PC-9 (cell line): Measurements from ENCODE around the gene COPRS. TPM values are rescaled to one million over a fixed set of nuclear protein-coding genes. Genes with fewer than 3 reads are reported as not detected.

ENCODE experiments used
- BruUV-seq: library from RNA; stranded (reverse); fragments of 400-500 nt; replicated peaks from 2 replicates; lab custom pipeline; 2021; lab: Mats Ljungman, UMichigan
- CTCF ChIA-PET: fragments of 300-600 bp; sonication (Branson Sonifier 250); formaldehyde crosslinking; loops from one replicate; lab custom pipeline; 2022; ENCODE audit warnings: antibody characterized with exemption; lab: Charles Lee
- POLR2A ChIA-PET: fragments of 300-600 bp; sonication (Branson Sonifier 250); formaldehyde crosslinking; loops from one replicate; lab custom pipeline; 2022; ENCODE audit warnings: antibody characterized with exemption; ENCODE audit not compliant: unreplicated experiment; lab: Charles Lee
- DNase-seq, 2 experiments: peaks; one replicate each; pipeline versions ENCODE4 v3.0.0 to v3.0.0-alpha.2; 2015 to 2022; ENCODE audit warnings: mixed read lengths in 1 of 2
- H2AFZ ChIP-seq: fragments of 200-600 bp; sonication (generic); 2 replicates; pipeline ENCODE4 v1.8.1; 2017; ENCODE audit warnings: antibody characterized with exemption
- H3F3A ChIP-seq: fragments of 200-600 bp; sonication (generic); 2 replicates; pipeline ENCODE4 v1.8.1; 2017; ENCODE audit warnings: antibody characterized with exemption, mild to moderate bottlenecking, low read depth; ENCODE audit not compliant: insufficient read depth
- H3K27ac ChIP-seq: fragments of 200-600 bp; sonication (generic); 2 replicates; pipeline ENCODE4 v1.6.1; 2016; ENCODE audit warnings: mixed run types
- H3K27me3 ChIP-seq: fragments of 200-600 bp; sonication (generic); 2 replicates; pipeline ENCODE4 v1.6.1; 2016; ENCODE audit warnings: low read depth, mixed run types; ENCODE audit not compliant: insufficient read depth
- H3K36me3 ChIP-seq: fragments of 200-600 bp; sonication (generic); 2 replicates; pipeline ENCODE4 v1.6.1; 2016; ENCODE audit warnings: low read depth, mixed run types
- H3K4me1 ChIP-seq: fragments of 200-600 bp; sonication (generic); replicated peaks from 2 replicates; pipeline ENCODE4 v1.6.1; 2016; ENCODE audit warnings: mixed run types; ENCODE audit not compliant: insufficient read depth
- H3K4me2 ChIP-seq: fragments of 200-600 bp; sonication (generic); 2 replicates; pipeline ENCODE4 v1.6.1; 2017; ENCODE audit warnings: mixed run types
- H3K4me3 ChIP-seq: fragments of 200-600 bp; sonication (generic); 2 replicates; pipeline ENCODE4 v1.6.1; 2016; ENCODE audit warnings: mixed run types
- H3K79me2 ChIP-seq: fragments of 200-600 bp; sonication (generic); 2 replicates; pipeline ENCODE4 v1.6.1; 2017; ENCODE audit warnings: low read depth, mixed run types
- H3K9me2 ChIP-seq: fragments of 200-600 bp; sonication (generic); 2 replicates; pipeline ENCODE4 v1.8.1; 2017; ENCODE audit warnings: mild to moderate bottlenecking; ENCODE audit not compliant: insufficient read depth
- H3K9me3 ChIP-seq: fragments of 200-600 bp; sonication (generic); 2 replicates; pipeline ENCODE4 v1.8.1; 2016; ENCODE audit warnings: low read depth; ENCODE audit not compliant: insufficient read depth
- H4K20me1 ChIP-seq: fragments of 200-600 bp; sonication (generic); 2 replicates; pipeline ENCODE4 v1.8.1; 2017; ENCODE audit not compliant: insufficient read depth
- CTCF ChIP-seq: fragments of 200-600 bp; sonication (generic); conservative IDR thresholded peaks from 2 replicates; pipeline ENCODE4 v1.6.1; 2017; ENCODE audit warnings: mixed run types, antibody characterized with exemption, mild to moderate bottlenecking, moderate library complexity
- EZH2 ChIP-seq: fragments of 200-600 bp; sonication (generic); IDR thresholded peaks from 2 replicates; pipeline ENCODE4 v1.8.0; 2017; ENCODE audit warnings: antibody characterized with exemption, low read depth
- intact Hi-C: fragments of 100-400 bp; cut with micrococcal nuclease; formaldehyde crosslinking; loops from one replicate; pipeline ENCODE4 v1.10.0; 2022; ENCODE audit not compliant: unreplicated experiment
- total RNA-seq: library from RNA; stranded (reverse); gene quantifications from 2 replicates; pipeline ENCODE4 v1.2.3, GENCODE V29; 2021

Gene COPRS
- total RNA-seq, 1 experiment from 2014 or later, result 48.3 TPM

DNA sequence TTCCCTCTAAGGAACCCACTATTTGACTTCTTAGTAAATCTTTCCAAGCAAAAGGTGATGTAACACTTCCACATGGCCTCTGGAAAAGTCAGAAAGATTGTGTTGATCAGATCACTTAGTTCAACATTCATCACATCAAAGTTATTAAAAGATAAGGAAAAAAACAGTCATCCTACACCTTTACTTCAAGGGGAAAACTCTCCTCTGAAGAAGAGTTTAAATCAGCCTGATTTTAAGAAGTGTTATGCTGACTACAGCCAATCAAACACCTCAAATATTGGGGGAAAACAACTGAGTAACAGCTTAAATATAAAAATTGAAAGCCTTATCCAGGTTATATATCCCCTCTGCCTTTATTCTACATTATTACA, 19.6 kb upstream of the COPRS start:
- peaks cover 17% of the 10 kb centered on the region for H3K36me3 ChIP-seq
- H3K27me3 ChIP-seq, result no peaks in the 10 kb centered on the region
- intact Hi-C loops, result no loop called here
- no peaks in the 10 kb centered on the region for H3K79me2 ChIP-seq
- H3K4me1 ChIP-seq, result no peaks in the 10 kb centered on the region
- ChIA-PET CTCF (no interaction called here), POLR2A (no interaction called here)
- H3F3A ChIP-seq, result no peaks in the 10 kb centered on the region
- no peak overlapping the region for H3K4me3 ChIP-seq
- no peak overlapping the region for H3K4me2 ChIP-seq
- no peak overlapping the region for H3K27ac ChIP-seq
- no TSS peak for BruUV-seq
- H3K9me3 ChIP-seq, result no peaks in the 10 kb centered on the region
- TF ChIP-seq CTCF (no peak), EZH2 (no peak)
- H2AFZ ChIP-seq, result no peak overlapping the region
- DNase-seq, result no peak
- H4K20me1 ChIP-seq, result no peaks in the 10 kb centered on the region; the same call in 1 of the 2 replicates
- no peaks in the 10 kb centered on the region for H3K9me2 ChIP-seq

GRCh38 chr17:31877911-31878702, 19.1 kb upstream of the COPRS start:
- no peak overlapping the region for H3K4me2 ChIP-seq
- no peak for DNase-seq
- intact Hi-C loops, result no loop called here
- no peak for TF ChIP-seq EZH2
- TF ChIP-seq CTCF, result no peak
- H3K36me3 ChIP-seq, result peaks cover 17% of the 10 kb centered on the region
- H3K27ac ChIP-seq, result no peak overlapping the region
- CTCF ChIA-PET, result no interaction called here
- no TSS peak for BruUV-seq
- H3K79me2 ChIP-seq, result no peaks in the 10 kb centered on the region
- no peaks in the 10 kb centered on the region; the same call in 1 of the 2 replicates for H4K20me1 ChIP-seq
- H3K27me3 ChIP-seq, result no peaks in the 10 kb centered on the region
- no peaks in the 10 kb centered on the region for H3K9me3 ChIP-seq
- H2AFZ ChIP-seq, result no peak overlapping the region
- no peaks in the 10 kb centered on the region for H3K4me1 ChIP-seq
- no peaks in the 10 kb centered on the region for H3K9me2 ChIP-seq
- POLR2A ChIA-PET, result no interaction called here
- H3K4me3 ChIP-seq, result no peak overlapping the region
- no peaks in the 10 kb centered on the region for H3F3A ChIP-seq

DNA sequence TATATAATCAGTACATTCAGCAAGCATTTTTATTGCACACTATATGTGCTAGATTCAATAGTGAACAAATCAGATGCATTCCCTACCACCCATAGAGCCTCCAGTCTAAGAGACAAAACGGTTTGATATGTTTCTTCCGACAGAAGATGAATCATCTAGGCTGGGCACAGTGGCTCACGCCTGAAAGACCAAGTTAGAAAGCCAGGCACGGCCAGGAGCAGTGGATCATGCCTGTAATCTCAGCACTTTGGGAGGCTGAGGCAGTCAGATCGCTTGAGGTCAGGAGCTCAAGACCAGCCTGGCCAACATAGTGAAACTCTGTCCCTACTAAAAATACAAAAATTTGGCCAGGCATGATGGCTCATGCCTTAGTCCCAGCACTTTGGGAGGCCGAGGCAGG, 18.3 kb upstream of the COPRS start:
- Histone ChIP-seq H3K36me3 (peaks cover 19% of the 10 kb centered on the region), H3K27ac (no peak overlapping the region), H3K9me3 (no peaks in the 10 kb centered on the region), H3K4me1 (no peaks in the 10 kb centered on the region), H3K4me2 (no peak overlapping the region), H3F3A (no peaks in the 10 kb centered on the region), H3K9me2 (no peaks in the 10 kb centered on the region), H4K20me1 (no peaks in the 10 kb centered on the region; the same call in 1 of the 2 replicates), H3K79me2 (no peaks in the 10 kb centered on the region), H3K4me3 (no peak overlapping the region), H3K27me3 (no peaks in the 10 kb centered on the region), H2AFZ (no peak overlapping the region)
- DNase-seq, result no peak
- ChIA-PET CTCF (no interaction called here), POLR2A (no interaction called here)
- intact Hi-C loops, result no loop called here
- TF ChIP-seq CTCF, result no peak
- TF ChIP-seq EZH2, result no peak
- no TSS peak for BruUV-seq
